Stimulated activated CD4-positive, alpha-beta T cell treated with anti-CD3 and anti-CD28 coated beads, Interleukin-1b, Interleukin-23, amount 100 ng/mL, for 1 hour (primary cell): ENCODE measurements around the gene EMSY.
"Not testable (repeated sequence)": the region's sequence is repeated elsewhere in the genome, so short reads cannot be mapped to it uniquely, and the experiment has no call there.

Experiments
- DNase-seq, 2 donors: peaks; one replicate each; pipeline ENCODE4 v3.0.0-alpha.2; 2020; ENCODE audit warnings: low read depth in 2 of 2

EMSY gene

GRCh38 chr11:76572181-76572875 lies 127.5 kb downstream of the EMSY start:
- not testable (repeated sequence) for DNase-seq

GRCh38 chr11:76574406-76574805 lies 129.6 kb downstream of the EMSY start:
- DNase-seq, result no peak

GRCh38 chr11:76574879-76575278 lies 130.1 kb downstream of the EMSY start:
- DNase-seq, result no peak

- no peak for DNase-seq
Measured at GRCh38 chr11:76577226-76577920, 132.6 kb downstream of the EMSY start.

- DNase-seq, result no peak
Measured at GRCh38 chr11:76577921-76578653, 133.3 kb downstream of the EMSY start.

- no peak for DNase-seq
Measured at GRCh38 chr11:76578654-76579055, 133.8 kb downstream of the EMSY start.

GRCh38 chr11:76579056-76579751 lies 134.4 kb downstream of the EMSY start:
- no peak for DNase-seq

- DNase-seq, result no peak
Measured at GRCh38 chr11:76579752-76580151, 134.9 kb downstream of the EMSY start.

GRCh38 chr11:76582471-76582870 lies 137.7 kb downstream of the EMSY start:
- DNase-seq, result not testable (repeated sequence)

- no peak for DNase-seq
Measured at GRCh38 chr11:76587820-76588454, 143.1 kb downstream of the EMSY start.

GRCh38 chr11:76588455-76589325 lies 143.9 kb downstream of the EMSY start:
- no peak for DNase-seq

- DNase-seq, result no peak
Measured at GRCh38 chr11:76589477-76589876, 144.7 kb downstream of the EMSY start.

- no peak for DNase-seq
Measured at GRCh38 chr11:76589964-76590950, 145.4 kb downstream of the EMSY start.

GRCh38 chr11:76591416-76591815 lies 146.6 kb downstream of the EMSY start:
- no peak for DNase-seq

- DNase-seq, result no peak
Measured at GRCh38 chr11:76592025-76592914, 147.5 kb downstream of the EMSY start.

- DNase-seq, result no peak
Measured at GRCh38 chr11:76592961-76593360, 148.1 kb downstream of the EMSY start.

GRCh38 chr11:76595091-76595490 lies 150.3 kb downstream of the EMSY start:
- not testable (repeated sequence) for DNase-seq

- no peak for DNase-seq
Measured at GRCh38 chr11:76596652-76597051, 151.8 kb downstream of the EMSY start.
